SK-N-SH treated with all-trans-retinoic acid at 6 μM for 48 hours (cell line): Measurements from ENCODE around the gene FKBP3.

Experiments used
- ATAC-seq: fragments of 200-7000 bp; cut with Tn5 transposase; 3 replicates; pipeline ENCODE4 v1.9.1; 2020; ENCODE audit warnings: mild to moderate bottlenecking, moderate library complexity
- BACH2 ChIP-seq: fragments of 250-450 bp; sonication (Bioruptor Pico); IDR thresholded peaks from 2 replicates; pipeline ENCODE4 v1.9.0; 2021; ENCODE audit warnings: mild to moderate bottlenecking, borderline replicate concordance
- CREB5 ChIP-seq: fragments of 250-450 bp; sonication (Bioruptor Pico); IDR thresholded peaks from 2 replicates; pipeline ENCODE4 v1.5.1; 2020; ENCODE audit warnings: low read depth, mild to moderate bottlenecking, moderate library complexity
- CSDC2 ChIP-seq: fragments of 250-450 bp; sonication (Bioruptor Pico); IDR thresholded peaks from 2 replicates; pipeline ENCODE4 v1.5.0; 2020; ENCODE audit warnings: mild to moderate bottlenecking, moderate library complexity
- GLIS3 ChIP-seq: fragments of 250-450 bp; sonication (Bioruptor Pico); IDR thresholded peaks from 2 replicates; pipeline ENCODE4 v1.5.0; 2020; ENCODE audit warnings: mild to moderate bottlenecking, moderate library complexity
- ISL1 ChIP-seq: fragments of 250-450 bp; sonication (Bioruptor Pico); IDR thresholded peaks from 2 replicates; pipeline ENCODE4 v2.1.2; 2022; ENCODE audit warnings: mild to moderate bottlenecking, moderate library complexity
- OSR1 ChIP-seq: fragments of 250-450 bp; sonication (Bioruptor Pico); IDR thresholded peaks from 2 replicates; pipeline ENCODE4 v1.8.0; 2022; ENCODE audit warnings: moderate library complexity, mild to moderate bottlenecking, inconsistent platforms
- POU6F1 ChIP-seq: fragments of 250-450 bp; sonication (Bioruptor Pico); IDR thresholded peaks from 2 replicates; pipeline ENCODE4 v1.8.0; 2021; ENCODE audit warnings: low read depth, mild to moderate bottlenecking, moderate library complexity, borderline replicate concordance
- RARB ChIP-seq: fragments of 250-450 bp; sonication (Bioruptor Pico); IDR thresholded peaks from 2 replicates; pipeline ENCODE4 v1.8.0; 2021; ENCODE audit warnings: mild to moderate bottlenecking, moderate library complexity
- SNAI2 ChIP-seq: fragments of 250-450 bp; sonication (Bioruptor Pico); IDR thresholded peaks from 2 replicates; pipeline ENCODE4 v1.5.0; 2020; ENCODE audit warnings: mild to moderate bottlenecking, moderate library complexity
- TCF4 ChIP-seq: fragments of 250-450 bp; sonication (Bioruptor Pico); IDR thresholded peaks from 2 replicates; pipeline ENCODE4 v1.8.0; 2021; ENCODE audit warnings: mild to moderate bottlenecking, moderate library complexity, borderline replicate concordance
- TOX ChIP-seq: fragments of 250-450 bp; sonication (Bioruptor Pico); IDR thresholded peaks from 2 replicates; pipeline ENCODE4 v1.8.0; 2021; ENCODE audit warnings: mild to moderate bottlenecking, moderate library complexity, borderline replicate concordance
- ZC3H10 ChIP-seq: fragments of 250-450 bp; sonication (Bioruptor Pico); IDR thresholded peaks from 2 replicates; pipeline ENCODE4 v1.5.1; 2021; ENCODE audit warnings: mild to moderate bottlenecking, moderate library complexity
- ZFP3 ChIP-seq: fragments of 250-450 bp; sonication (Bioruptor Pico); IDR thresholded peaks from 2 replicates; pipeline ENCODE4 v1.5.0; 2020; ENCODE audit warnings: mild to moderate bottlenecking, moderate library complexity
- ZFP30 ChIP-seq: fragments of 450-650 bp; formaldehyde crosslinking; IDR thresholded peaks from 2 replicates; pipeline ENCODE4 v1.5.0; 2022; ENCODE audit warnings: mild to moderate bottlenecking, moderate library complexity
- TF ChIP-seq, protein P1 (sequence below): fragments of 250-450 bp; sonication (Bioruptor Pico); IDR thresholded peaks from 2 replicates; pipeline ENCODE4 v1.5.0; 2020; ENCODE audit warnings: mild to moderate bottlenecking, moderate library complexity
- TF ChIP-seq, protein P2 (sequence below): fragments of 250-450 bp; sonication (Bioruptor Pico); IDR thresholded peaks from 2 replicates; pipeline ENCODE4 v1.8.0; 2020; ENCODE audit warnings: mild to moderate bottlenecking, moderate library complexity, borderline replicate concordance

FKBP3 gene

GRCh38 chr14:45150386-45150890 lies 16.2 kb upstream of the FKBP3 start:
- no peak for TF ChIP-seq TCF4 (CRISPR knock-in tag)
- TF ChIP-seq, protein P1, sequence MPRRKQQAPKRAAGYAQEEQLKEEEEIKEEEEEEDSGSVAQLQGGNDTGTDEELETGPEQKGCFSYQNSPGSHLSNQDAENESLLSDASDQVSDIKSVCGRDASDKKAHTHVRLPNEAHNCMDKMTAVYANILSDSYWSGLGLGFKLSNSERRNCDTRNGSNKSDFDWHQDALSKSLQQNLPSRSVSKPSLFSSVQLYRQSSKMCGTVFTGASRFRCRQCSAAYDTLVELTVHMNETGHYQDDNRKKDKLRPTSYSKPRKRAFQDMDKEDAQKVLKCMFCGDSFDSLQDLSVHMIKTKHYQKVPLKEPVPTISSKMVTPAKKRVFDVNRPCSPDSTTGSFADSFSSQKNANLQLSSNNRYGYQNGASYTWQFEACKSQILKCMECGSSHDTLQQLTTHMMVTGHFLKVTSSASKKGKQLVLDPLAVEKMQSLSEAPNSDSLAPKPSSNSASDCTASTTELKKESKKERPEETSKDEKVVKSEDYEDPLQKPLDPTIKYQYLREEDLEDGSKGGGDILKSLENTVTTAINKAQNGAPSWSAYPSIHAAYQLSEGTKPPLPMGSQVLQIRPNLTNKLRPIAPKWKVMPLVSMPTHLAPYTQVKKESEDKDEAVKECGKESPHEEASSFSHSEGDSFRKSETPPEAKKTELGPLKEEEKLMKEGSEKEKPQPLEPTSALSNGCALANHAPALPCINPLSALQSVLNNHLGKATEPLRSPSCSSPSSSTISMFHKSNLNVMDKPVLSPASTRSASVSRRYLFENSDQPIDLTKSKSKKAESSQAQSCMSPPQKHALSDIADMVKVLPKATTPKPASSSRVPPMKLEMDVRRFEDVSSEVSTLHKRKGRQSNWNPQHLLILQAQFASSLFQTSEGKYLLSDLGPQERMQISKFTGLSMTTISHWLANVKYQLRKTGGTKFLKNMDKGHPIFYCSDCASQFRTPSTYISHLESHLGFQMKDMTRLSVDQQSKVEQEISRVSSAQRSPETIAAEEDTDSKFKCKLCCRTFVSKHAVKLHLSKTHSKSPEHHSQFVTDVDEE (CRISPR knock-in tag): no peak
- TF ChIP-seq CREB5 (CRISPR knock-in tag): no peak
- no peak for TF ChIP-seq OSR1 (CRISPR knock-in tag)
- no peak for TF ChIP-seq RARB (CRISPR knock-in tag)
- no peak for TF ChIP-seq SNAI2
- TF ChIP-seq ISL1 (CRISPR knock-in tag): no peak
- TF ChIP-seq, protein P2, sequence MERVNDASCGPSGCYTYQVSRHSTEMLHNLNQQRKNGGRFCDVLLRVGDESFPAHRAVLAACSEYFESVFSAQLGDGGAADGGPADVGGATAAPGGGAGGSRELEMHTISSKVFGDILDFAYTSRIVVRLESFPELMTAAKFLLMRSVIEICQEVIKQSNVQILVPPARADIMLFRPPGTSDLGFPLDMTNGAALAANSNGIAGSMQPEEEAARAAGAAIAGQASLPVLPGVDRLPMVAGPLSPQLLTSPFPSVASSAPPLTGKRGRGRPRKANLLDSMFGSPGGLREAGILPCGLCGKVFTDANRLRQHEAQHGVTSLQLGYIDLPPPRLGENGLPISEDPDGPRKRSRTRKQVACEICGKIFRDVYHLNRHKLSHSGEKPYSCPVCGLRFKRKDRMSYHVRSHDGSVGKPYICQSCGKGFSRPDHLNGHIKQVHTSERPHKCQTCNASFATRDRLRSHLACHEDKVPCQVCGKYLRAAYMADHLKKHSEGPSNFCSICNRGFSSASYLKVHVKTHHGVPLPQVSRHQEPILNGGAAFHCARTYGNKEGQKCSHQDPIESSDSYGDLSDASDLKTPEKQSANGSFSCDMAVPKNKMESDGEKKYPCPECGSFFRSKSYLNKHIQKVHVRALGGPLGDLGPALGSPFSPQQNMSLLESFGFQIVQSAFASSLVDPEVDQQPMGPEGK (CRISPR knock-in tag): no peak
- no peak for TF ChIP-seq ZFP3 (CRISPR knock-in tag)
- TF ChIP-seq ZFP30 (CRISPR knock-in tag): no peak
- no peak for TF ChIP-seq TOX (CRISPR knock-in tag)
- TF ChIP-seq ZC3H10 (CRISPR knock-in tag): no peak
- ATAC-seq: no peak

DNA sequence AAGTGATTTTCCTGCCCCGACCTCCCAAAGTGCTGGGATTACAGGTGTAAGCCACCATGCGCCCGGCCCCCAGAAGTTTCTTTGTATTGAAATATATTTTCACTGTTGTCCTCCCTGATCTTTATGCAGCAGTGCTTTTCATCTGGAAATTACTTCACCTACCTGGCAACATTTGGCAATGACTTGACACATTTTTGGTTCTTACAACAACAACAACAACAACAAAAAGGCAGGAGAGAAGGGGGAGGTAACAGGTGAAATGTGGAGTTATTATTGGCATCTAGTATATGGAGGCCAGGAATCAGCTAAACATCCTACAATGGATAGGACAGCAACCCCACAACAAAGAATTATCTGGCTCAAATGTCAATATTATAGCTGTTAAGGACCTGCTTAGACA lies 15.3 kb upstream of the FKBP3 start:
- no peak for TF ChIP-seq ZFP3 (CRISPR knock-in tag)
- TF ChIP-seq, protein P2 (CRISPR knock-in tag): no peak
- TF ChIP-seq RARB (CRISPR knock-in tag): no peak
- no peak for TF ChIP-seq BACH2
- TF ChIP-seq OSR1 (CRISPR knock-in tag): no peak
- TF ChIP-seq, protein P1 (CRISPR knock-in tag): no peak
- no peak for TF ChIP-seq POU6F1 (CRISPR knock-in tag)
- TF ChIP-seq GLIS3: no peak
- TF ChIP-seq CSDC2: no peak
- no peak for TF ChIP-seq SNAI2
- no peak for TF ChIP-seq CREB5 (CRISPR knock-in tag)
- no peak for ATAC-seq
